ENCODE results near the gene MRPS22.
"Not testable (repeated sequence)": the region's sequence is repeated elsewhere in the genome, so short reads cannot be mapped to it uniquely, and the experiment has no call there.

Gene MRPS22

GRCh38 chr3:139394116-139394515 lies 50.3 kb downstream of the MRPS22 start:
- ChIA-PET CTCF (no interaction called here), POLR2A (no interaction called here)
- DNase-seq (ENCODE audit: low read depth, low spot score), result no peak
- no peak overlapping the region for H3K4me3 ChIP-seq (ENCODE audit: low read depth, low read length)
- TF ChIP-seq CTCF (IDR thresholded peaks at IDR 0.05; ENCODE audit: insufficient read depth, low read length, missing control alignments), result no peak

- no peak for TF ChIP-seq CTCF (IDR thresholded peaks at IDR 0.05; ENCODE audit: insufficient read depth, low read length, missing control alignments)
- no peak for DNase-seq (ENCODE audit: low read depth, low spot score)
- POLR2A ChIA-PET, result no interaction called here
- CTCF ChIA-PET, result no interaction called here
- H3K4me3 ChIP-seq (ENCODE audit: low read depth, low read length), result no peak overlapping the region
Observed at GRCh38 chr3:139396707-139397106, 52.9 kb downstream of the MRPS22 start.

- CTCF ChIA-PET, POLR2A ChIA-PET: not testable (repeated sequence)
Observed at GRCh38 chr3:139401155-139401554, 57.3 kb downstream of the MRPS22 start.

More at GRCh38 chr3:139401155-139401554, 57.3 kb downstream of the MRPS22 start:
- DNase-seq (ENCODE audit: low read depth, low spot score); H3K4me3 ChIP-seq (ENCODE audit: low read depth, low read length): not testable (repeated sequence)

Measured in AG04449 (cell line).